ENCODE data around the gene REEP3. TPM values are rescaled to one million over a fixed set of nuclear protein-coding genes. Genes with fewer than 3 reads are reported as not detected.
"Not testable (repeated sequence)": the region's sequence is repeated elsewhere in the genome, so short reads cannot be mapped to it uniquely, and the experiment has no call there.

REEP3 gene
- total RNA-seq, 1 donor from 2014 or later, result 17.7 TPM

GRCh38 chr10:63539994-63540393 lies 18.8 kb downstream of the REEP3 start:
- intact Hi-C loops (cut with DNase I), result no loop called here
- ATAC-seq (no peak), DNase-seq (ENCODE audit: missing footprints) (no peak)

GRCh38 chr10:63542835-63543575 lies 21.8 kb downstream of the REEP3 start:
- DNase-seq (ENCODE audit: missing footprints) (no peak), ATAC-seq (no peak)
- intact Hi-C loops (cut with DNase I), result no loop called here

GRCh38 chr10:63543576-63543962 lies 22.4 kb downstream of the REEP3 start:
- ATAC-seq (no peak), DNase-seq (ENCODE audit: missing footprints) (no peak)
- intact Hi-C loops (cut with DNase I), result no loop called here

GRCh38 chr10:63544418-63544817 lies 23.2 kb downstream of the REEP3 start:
- DNase-seq (ENCODE audit: missing footprints) (no peak), ATAC-seq (no peak)
- intact Hi-C loops (cut with DNase I), result no loop called here

- peak; percentile 85 for ATAC-seq
Measured at GRCh38 chr10:63547628-63548360, 26.6 kb downstream of the REEP3 start.

GRCh38 chr10:63548860-63549259 lies 27.7 kb downstream of the REEP3 start:
- ATAC-seq, result no peak
- intact Hi-C loops (cut with DNase I), result no loop called here
- DNase-seq (ENCODE audit: missing footprints), result no peak

More at GRCh38 chr10:63547628-63548360, 26.6 kb downstream of the REEP3 start:
- no peak for DNase-seq (ENCODE audit: missing footprints)
- intact Hi-C loops (cut with DNase I), result no loop called here

GRCh38 chr10:63549810-63550209 lies 28.6 kb downstream of the REEP3 start:
- ATAC-seq, result no peak
- intact Hi-C loops (cut with DNase I), result no loop called here

GRCh38 chr10:63553031-63553430 lies 31.8 kb downstream of the REEP3 start:
- no peak for DNase-seq (ENCODE audit: missing footprints)
- no peak for ATAC-seq
- intact Hi-C loops (cut with DNase I), result no loop called here

More at GRCh38 chr10:63549810-63550209, 28.6 kb downstream of the REEP3 start:
- no peak for DNase-seq (ENCODE audit: missing footprints)

GRCh38 chr10:63553473-63553872 lies 32.3 kb downstream of the REEP3 start:
- ATAC-seq (no peak), DNase-seq (ENCODE audit: missing footprints) (no peak)
- intact Hi-C loops (cut with DNase I), result no loop called here

- DNase-seq (ENCODE audit: missing footprints), result no peak
- ATAC-seq, result no peak
- intact Hi-C loops (cut with DNase I), result no loop called here
Measured at GRCh38 chr10:63554657-63555056, 33.5 kb downstream of the REEP3 start.

- DNase-seq (ENCODE audit: missing footprints) (no peak), ATAC-seq (no peak)
- intact Hi-C loops (cut with DNase I), result no loop called here
Measured at GRCh38 chr10:63555330-63555729, 34.1 kb downstream of the REEP3 start.

- no peak for ATAC-seq
- no peak for DNase-seq (ENCODE audit: missing footprints)
- intact Hi-C loops (cut with DNase I), result no loop called here
Measured at GRCh38 chr10:63558132-63558784, 37.1 kb downstream of the REEP3 start.

- intact Hi-C loops (cut with DNase I), result no loop called here
- no peak for ATAC-seq
Measured at GRCh38 chr10:63561341-63561740, 40.1 kb downstream of the REEP3 start.

GRCh38 chr10:63562391-63562790 lies 41.2 kb downstream of the REEP3 start:
- ATAC-seq (no peak), DNase-seq (ENCODE audit: missing footprints) (no peak)
- intact Hi-C loops (cut with DNase I), result no loop called here

More at GRCh38 chr10:63561341-63561740, 40.1 kb downstream of the REEP3 start:
- no peak for DNase-seq (ENCODE audit: missing footprints)

- ATAC-seq, result peak; percentile 26
- DNase-seq (ENCODE audit: missing footprints), result no peak
- intact Hi-C loops (cut with DNase I), result no loop called here
Measured at GRCh38 chr10:63562857-63563256, 41.7 kb downstream of the REEP3 start.

- no peak for DNase-seq (ENCODE audit: missing footprints)
- no peak for ATAC-seq
- intact Hi-C loops (cut with DNase I), result no loop called here
Measured at GRCh38 chr10:63563623-63564022, 42.4 kb downstream of the REEP3 start.

GRCh38 chr10:63564731-63565130 lies 43.5 kb downstream of the REEP3 start:
- DNase-seq (ENCODE audit: missing footprints); ATAC-seq; intact Hi-C loops (cut with DNase I): not testable (repeated sequence)

GRCh38 chr10:63573068-63573697 lies 52.0 kb downstream of the REEP3 start:
- DNase-seq (ENCODE audit: missing footprints), result no peak
- peak; percentile 47 for ATAC-seq
- intact Hi-C loops (cut with DNase I), result no loop called here

- intact Hi-C loops (cut with DNase I), result no loop called here
- no peak for ATAC-seq
- no peak for DNase-seq (ENCODE audit: missing footprints)
Measured at GRCh38 chr10:63574011-63574410, 52.8 kb downstream of the REEP3 start.

Measured in Right ventricle myocardium inferior (tissue), 1 donor.